OCI-LY7 (cell line): ENCODE results near the gene VAPB. TPM values are rescaled to one million over a fixed set of nuclear protein-coding genes. Genes with fewer than 3 reads are reported as not detected.

ENCODE experiments used
- BruUV-seq: library from RNA; stranded (reverse); fragments of 400-500 nt; replicated peaks from 2 replicates; lab custom pipeline; 2021; lab: Mats Ljungman, UMichigan
- CTCF ChIA-PET: fragments of 300-600 bp; sonication (Branson Sonifier 250); formaldehyde crosslinking; loops from one replicate; lab custom pipeline; 2022; ENCODE audit warnings: antibody characterized with exemption; ENCODE audit not compliant: unreplicated experiment; lab: Charles Lee
- POLR2A ChIA-PET: fragments of 300-600 bp; sonication (Branson Sonifier 250); formaldehyde crosslinking; loops from one replicate; lab custom pipeline; 2022; ENCODE audit warnings: antibody characterized with exemption; lab: Charles Lee
- DNase-seq: peaks from one replicate; pipeline ENCODE4 v3.0.0-alpha.2; 2015; ENCODE audit warnings: low spot score
- H2AFZ ChIP-seq: fragments of 200-600 bp; sonication (generic), shearing (Covaris generic); 2 replicates; pipeline ENCODE4 v1.6.1; 2014; ENCODE audit warnings: mild to moderate bottlenecking, antibody characterized with exemption, low read length, moderate library complexity
- H3K27ac ChIP-seq: fragments of 200-600 bp; sonication (generic); 2 replicates; pipeline ENCODE4 v1.5.1; 2014; ENCODE audit warnings: mixed run types, low read depth, mild to moderate bottlenecking, moderate library complexity, low read length, inconsistent platforms; ENCODE audit not compliant: poor library complexity, severe bottlenecking
- H3K36me3 ChIP-seq: fragments of 200-600 bp; sonication (generic); 2 replicates; pipeline ENCODE4 v1.6.1; 2014; ENCODE audit warnings: mild to moderate bottlenecking, antibody characterized with exemption, low read length, moderate library complexity, mixed read lengths; ENCODE audit not compliant: insufficient read depth
- H3K4me1 ChIP-seq: fragments of 200-600 bp; sonication (generic); 2 replicates; pipeline ENCODE4 v1.5.1; 2014; ENCODE audit warnings: mild to moderate bottlenecking, low read length; ENCODE audit not compliant: insufficient read depth, poor library complexity, severe bottlenecking
- H3K4me2 ChIP-seq: fragments of 200-600 bp; sonication (generic); 2 replicates; pipeline ENCODE4 v1.6.1; 2014; ENCODE audit warnings: mild to moderate bottlenecking, low read length
- H3K4me3 ChIP-seq: fragments of 200-600 bp; sonication (generic); 2 replicates; pipeline ENCODE4 v1.5.1; 2014; ENCODE audit warnings: mild to moderate bottlenecking, low read depth, low read length; ENCODE audit not compliant: poor library complexity, severe bottlenecking
- H3K79me2 ChIP-seq: fragments of 200-600 bp; sonication (generic); 2 replicates; pipeline ENCODE4 v1.6.1; 2016; ENCODE audit warnings: low read depth, mild to moderate bottlenecking, low read length, moderate library complexity, mixed read lengths; ENCODE audit not compliant: insufficient read depth
- H3K9me2 ChIP-seq: fragments of 200-600 bp; sonication (generic); 2 replicates; pipeline ENCODE4 v1.6.1; 2016; ENCODE audit warnings: mild to moderate bottlenecking, low read length, mixed read lengths; ENCODE audit not compliant: insufficient read depth
- H3K9me3 ChIP-seq: fragments of 200-600 bp; sonication (generic); 2 replicates; pipeline ENCODE4 v1.6.1; 2014; ENCODE audit warnings: mild to moderate bottlenecking, mixed run types, low read length, mixed read lengths
- H4K20me1 ChIP-seq: fragments of 200-600 bp; sonication (generic); 2 replicates; pipeline ENCODE4 v1.6.1; 2014; ENCODE audit warnings: mild to moderate bottlenecking, antibody characterized with exemption, low read length, moderate library complexity, mixed read lengths; ENCODE audit not compliant: insufficient read depth
- EZH2phosphoT487 ChIP-seq: fragments of 200-600 bp; sonication (generic); IDR thresholded peaks from 2 replicates; pipeline ENCODE4 v1.6.1; 2018; ENCODE audit warnings: low read depth, borderline replicate concordance, mild to moderate bottlenecking, mixed run types, antibody characterized with exemption, low read length, moderate library complexity, mixed read lengths
- intact Hi-C: fragments of 100-400 bp; cut with micrococcal nuclease; formaldehyde crosslinking; loops from one replicate; pipeline ENCODE4 v1.10.0; 2022; ENCODE audit not compliant: unreplicated experiment
- total RNA-seq, 2 experiments: library from RNA; depleted of rRNA in 1 of 2; stranded (reverse); fragments of >200 nt in 1 of 2; shearing (Covaris generic) in 1 of 2; gene quantifications; 2 replicates each; pipeline ENCODE4 v1.2.3, GENCODE V29; 2014 to 2022
- TF ChIP-seq, protein P1 (sequence below): fragments of 200-600 bp; sonication (generic); conservative IDR thresholded peaks from 2 replicates; pipeline ENCODE4 v1.5.1; 2014; ENCODE audit warnings: mild to moderate bottlenecking, antibody characterized with exemption, low read length, moderate library complexity, mixed read lengths

Gene VAPB
- total RNA-seq, 2 experiments from 2014 or later, result 13.3 to 43.2 TPM

DNA sequence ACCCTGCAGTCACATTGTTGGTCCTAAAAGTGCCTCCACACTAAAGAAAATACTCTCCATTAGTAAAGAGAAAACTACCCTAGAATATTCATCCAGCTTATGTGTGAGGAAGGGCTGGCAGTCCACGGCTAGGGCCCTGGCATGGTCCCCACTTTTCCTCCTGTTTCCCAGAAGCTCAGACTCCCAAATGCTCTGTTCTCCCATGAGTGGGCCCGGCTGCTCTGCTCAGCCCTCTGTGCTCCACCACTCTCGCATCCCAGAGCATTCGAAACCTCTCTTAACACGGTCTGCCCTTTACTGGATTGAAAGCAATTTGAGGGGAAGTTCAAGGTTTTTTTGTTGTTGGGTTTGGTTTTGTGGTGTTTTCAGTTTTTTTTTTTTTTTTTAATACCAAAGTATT is 64.4 kb downstream of the VAPB start:
- Histone ChIP-seq H3K36me3 (peaks cover 8% of the 10 kb centered on the region; the same call in 1 of the 2 replicates), H3K9me3 (peaks cover 5% of the 10 kb centered on the region; the same call in 1 of the 2 replicates), H3K4me3 (no peak overlapping the region), H2AFZ (no peak overlapping the region), H4K20me1 (peaks cover under 1% of the 10 kb centered on the region; the same call in 1 of the 2 replicates), H3K9me2 (no peaks in the 10 kb centered on the region), H3K27ac (no peak overlapping the region), H3K4me2 (no peak overlapping the region), H3K4me1 (peaks cover 8% of the 10 kb centered on the region), H3K79me2 (no peaks in the 10 kb centered on the region)
- POLR2A ChIA-PET, result interaction anchor here (0.6 kb wide), 2 partner anchors 28 to 62 kb away, joined by 3 read pairs; no protein-coding TSS in a partner anchor
- CTCF ChIA-PET, result no interaction called here
- intact Hi-C loops, result no loop called here
- TF ChIP-seq EZH2phosphoT487, result no peak
- TF ChIP-seq, protein P1, sequence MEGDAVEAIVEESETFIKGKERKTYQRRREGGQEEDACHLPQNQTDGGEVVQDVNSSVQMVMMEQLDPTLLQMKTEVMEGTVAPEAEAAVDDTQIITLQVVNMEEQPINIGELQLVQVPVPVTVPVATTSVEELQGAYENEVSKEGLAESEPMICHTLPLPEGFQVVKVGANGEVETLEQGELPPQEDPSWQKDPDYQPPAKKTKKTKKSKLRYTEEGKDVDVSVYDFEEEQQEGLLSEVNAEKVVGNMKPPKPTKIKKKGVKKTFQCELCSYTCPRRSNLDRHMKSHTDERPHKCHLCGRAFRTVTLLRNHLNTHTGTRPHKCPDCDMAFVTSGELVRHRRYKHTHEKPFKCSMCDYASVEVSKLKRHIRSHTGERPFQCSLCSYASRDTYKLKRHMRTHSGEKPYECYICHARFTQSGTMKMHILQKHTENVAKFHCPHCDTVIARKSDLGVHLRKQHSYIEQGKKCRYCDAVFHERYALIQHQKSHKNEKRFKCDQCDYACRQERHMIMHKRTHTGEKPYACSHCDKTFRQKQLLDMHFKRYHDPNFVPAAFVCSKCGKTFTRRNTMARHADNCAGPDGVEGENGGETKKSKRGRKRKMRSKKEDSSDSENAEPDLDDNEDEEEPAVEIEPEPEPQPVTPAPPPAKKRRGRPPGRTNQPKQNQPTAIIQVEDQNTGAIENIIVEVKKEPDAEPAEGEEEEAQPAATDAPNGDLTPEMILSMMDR, result no peak
- no TSS peak for BruUV-seq
- no peak for DNase-seq

DNA sequence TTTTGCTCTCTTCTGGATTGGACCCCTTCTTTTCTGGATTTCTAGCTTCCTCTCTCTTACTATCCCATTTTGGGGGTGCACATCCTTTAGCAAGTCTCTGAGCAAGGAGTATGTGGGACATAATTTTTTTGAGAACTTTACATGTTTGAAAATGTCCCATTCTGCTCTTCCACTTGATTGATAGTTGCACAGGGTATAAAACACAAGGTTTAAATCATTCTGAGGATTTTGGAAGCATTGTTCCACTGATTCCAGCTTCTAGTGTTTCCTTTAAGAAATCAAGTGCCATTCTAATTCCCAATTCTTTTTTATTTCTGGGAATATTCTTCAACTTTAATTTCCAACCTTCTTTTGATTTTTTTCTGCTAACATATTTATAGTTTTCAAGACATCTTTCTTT is 65.4 kb downstream of the VAPB start:
- DNase-seq, result no peak

More for the DNA sequence above, 65.4 kb downstream of the VAPB start:
- Histone ChIP-seq H4K20me1 (peaks cover 8% of the 10 kb centered on the region; the same call in 1 of the 2 replicates), H3K4me3 (no peak overlapping the region), H3K4me2 (no peak overlapping the region), H2AFZ (no peak overlapping the region), H3K4me1 (peaks cover 18% of the 10 kb centered on the region), H3K79me2 (no peaks in the 10 kb centered on the region), H3K36me3 (peaks cover 8% of the 10 kb centered on the region; the same call in 1 of the 2 replicates), H3K27ac (no peak overlapping the region), H3K9me3 (peaks cover 5% of the 10 kb centered on the region; the same call in 1 of the 2 replicates), H3K9me2 (no peaks in the 10 kb centered on the region)
- no TSS peak for BruUV-seq
- ChIA-PET CTCF (no interaction called here), POLR2A (interaction anchor here (0.9 kb wide), 1 partner anchor 12 kb away, joined by 3 read pairs; no protein-coding TSS in a partner anchor)
- intact Hi-C loops, result no loop called here
- TF ChIP-seq EZH2phosphoT487, result no peak
- TF ChIP-seq, protein P1, result no peak
